Spleen (tissue), 11 donors: ENCODE data around the gene BRSK2. TPM values are rescaled to one million over a fixed set of nuclear protein-coding genes. Genes with fewer than 3 reads are reported as not detected.
"Not testable (repeated sequence)": the region's sequence is repeated elsewhere in the genome, so short reads cannot be mapped to it uniquely, and the experiment has no call there.

Experiments
- DNase-seq: peaks from one replicate; pipeline ENCODE4 v3.0.0-alpha.2; 2020
- H3K27ac ChIP-seq, 8 donors: fragments of 200-600 bp; sonication (generic) in 7 of 8; 1 replicate in 4 of 8; 2 replicates in 4 of 8; pipeline versions ENCODE4 v1.5.0 to v1.8.0; 2016 to 2021; ENCODE audit warnings: inconsistent platforms in 4 of 8, mild to moderate bottlenecking in 4 of 8, moderate library complexity in 1 of 8
- H3K27me3 ChIP-seq, 7 donors: fragments of 200-600 bp; sonication (generic) in 6 of 7; replicated peaks in 1 of 7; 1 replicate in 4 of 7; 2 replicates in 3 of 7; pipeline versions ENCODE4 v1.5.0 to v1.8.0; 2016 to 2021; ENCODE audit warnings: inconsistent platforms in 3 of 7, mild to moderate bottlenecking in 1 of 7
- H3K36me3 ChIP-seq, 6 donors: fragments of 200-600 bp; sonication (generic) in 5 of 6; 1 replicate in 4 of 6; 2 replicates in 2 of 6; pipeline versions ENCODE4 v1.5.0 to v1.8.0; 2016 to 2021; ENCODE audit warnings: inconsistent platforms in 2 of 6
- H3K4me1 ChIP-seq, 6 donors: fragments of 200-600 bp; sonication (generic) in 5 of 6; 1 replicate in 3 of 6; 2 replicates in 3 of 6; pipeline versions ENCODE4 v1.5.0 to v1.8.0; 2016 to 2021; ENCODE audit warnings: inconsistent platforms in 3 of 6
- H3K4me3 ChIP-seq, 8 donors: fragments of 200-600 bp; sonication (generic) in 7 of 8; 1 replicate in 4 of 8; 2 replicates in 4 of 8; pipeline versions ENCODE4 v1.5.0 to v1.8.0; 2016 to 2021; ENCODE audit warnings: inconsistent platforms in 4 of 8, mild to moderate bottlenecking in 4 of 8, moderate library complexity in 2 of 8
- H3K9me3 ChIP-seq, 8 donors: fragments of 200-600 bp; sonication (generic) in 7 of 8; 1 replicate in 4 of 8; 2 replicates in 4 of 8; pipeline versions ENCODE4 v1.5.0 to v1.8.0; 2016 to 2021; ENCODE audit warnings: inconsistent platforms in 4 of 8
- POLR2A ChIP-seq, 3 donors: fragments of 450-650 bp; IDR thresholded peaks; one replicate each; pipeline ENCODE4 v1.5.1; 2017; ENCODE audit warnings: antibody characterized with exemption in 3 of 3, mild to moderate bottlenecking in 1 of 3
- POLR2AphosphoS5 ChIP-seq, 3 donors: sonication (generic); formaldehyde crosslinking; IDR thresholded peaks; one replicate each; pipeline ENCODE4 v1.5.1; 2017; ENCODE audit warnings: antibody characterized with exemption in 3 of 3
- WGBS, 5 donors: extraction: QIAGEN DNeasy Blood & Tissue Kit in 3 of 5; methylation state at CpG; one replicate each; pipeline versions ENCODE4 v1.1.5 to v1.1.7; 2013 to 2018; 5-methylcytosine and 5-hydroxymethylcytosine counted together
- intact Hi-C: fragments of 100-400 bp; cut with DNase I; formaldehyde crosslinking; loops from one replicate; pipeline ENCODE4 v1.15.0; 2023; ENCODE audit warnings: low total_unique reads
- polyA plus RNA-seq, 3 donors: library from polyadenylated mRNA; stranded (reverse); fragments of 200-250 nt; gene quantifications; one replicate each; pipeline ENCODE4 v1.2.1, GENCODE V29; 2013
- total RNA-seq, 7 donors: library from RNA; depleted of rRNA in 3 of 7; stranded (reverse); fragments of >200 nt in 3 of 7; fragmentation: NEBNext Ultra II Directional in 4 of 7; extraction: Animal tissue kit (Norgen Biotek cat#: 25700) in 4 of 7; gene quantifications; one replicate each; pipeline versions ENCODE4 v1.1.0 to v1.2.1, GENCODE V29; 2016 to 2021
- TF ChIP-seq, protein P1 (sequence below), 11 experiments: fragments of 200-600 bp in 7 of 11; fragments of 450-650 bp in 4 of 11; sonication (generic) in 4 of 11; IDR thresholded peaks in 8 of 11; conservative IDR thresholded peaks in 3 of 11; 1 replicate in 7 of 11; 2 replicates in 4 of 11; pipeline versions ENCODE4 v1.4.0 to v1.8.0; 2016 to 2021; ENCODE audit warnings: antibody characterized with exemption in 11 of 11, inconsistent platforms in 4 of 11, mild to moderate bottlenecking in 1 of 11
- donor health status: healthy with polysubstance abuse.
- donor health status: DM: no; HTN: no; CAD: no; lungs with moderate emphysema.
- donor health status: DM: no; HTN: no; CAD: no.
- donor health status: Bipolar disorder and iron deficiency.
- donor health status: healthy.
- donor health status: DM: no; HTN: no; CAD: no.
- donor health status: DM: yes; HTN: yes; CAD: no.

Gene BRSK2
- total and polyA plus RNA-seq, 10 donors = 0.17 to 1.5 (median 0.42) TPM

GRCh38 chr11:1410366-1411291 is 20.9 kb downstream of the BRSK2 start:
- 69 to 81% (median 73%) methylated on average over 23 to 35 of the region's 35 CpGs for WGBS, 5 donors
- H3K36me3 ChIP-seq = no peaks in the 10 kb centered on the region
- H3K27ac ChIP-seq = no peak overlapping the region
- TF ChIP-seq, protein P1, sequence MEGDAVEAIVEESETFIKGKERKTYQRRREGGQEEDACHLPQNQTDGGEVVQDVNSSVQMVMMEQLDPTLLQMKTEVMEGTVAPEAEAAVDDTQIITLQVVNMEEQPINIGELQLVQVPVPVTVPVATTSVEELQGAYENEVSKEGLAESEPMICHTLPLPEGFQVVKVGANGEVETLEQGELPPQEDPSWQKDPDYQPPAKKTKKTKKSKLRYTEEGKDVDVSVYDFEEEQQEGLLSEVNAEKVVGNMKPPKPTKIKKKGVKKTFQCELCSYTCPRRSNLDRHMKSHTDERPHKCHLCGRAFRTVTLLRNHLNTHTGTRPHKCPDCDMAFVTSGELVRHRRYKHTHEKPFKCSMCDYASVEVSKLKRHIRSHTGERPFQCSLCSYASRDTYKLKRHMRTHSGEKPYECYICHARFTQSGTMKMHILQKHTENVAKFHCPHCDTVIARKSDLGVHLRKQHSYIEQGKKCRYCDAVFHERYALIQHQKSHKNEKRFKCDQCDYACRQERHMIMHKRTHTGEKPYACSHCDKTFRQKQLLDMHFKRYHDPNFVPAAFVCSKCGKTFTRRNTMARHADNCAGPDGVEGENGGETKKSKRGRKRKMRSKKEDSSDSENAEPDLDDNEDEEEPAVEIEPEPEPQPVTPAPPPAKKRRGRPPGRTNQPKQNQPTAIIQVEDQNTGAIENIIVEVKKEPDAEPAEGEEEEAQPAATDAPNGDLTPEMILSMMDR (IDR thresholded peaks at IDR 0.05 in 8 of 11, conservative IDR thresholded peaks at IDR 0.05 in 3 of 11) = no peak
- TF ChIP-seq POLR2AphosphoS5 (IDR thresholded peaks at IDR 0.05) (no peak), POLR2A (IDR thresholded peaks at IDR 0.05) (no peak)
- H3K4me3 ChIP-seq = no peak overlapping the region
- DNase-seq = no peak
- peaks cover 0 to 10% (median 2%) of the 10 kb centered on the region in 8 donors for H3K9me3 ChIP-seq
- no peaks in the 10 kb centered on the region for H3K4me1 ChIP-seq
- intact Hi-C loops = no loop called here
- H3K27me3 ChIP-seq = peaks cover 0 to 48% (median 0%) of the 10 kb centered on the region in 7 donors

GRCh38 chr11:1411301-1411700 is 21.6 kb downstream of the BRSK2 start:
- H3K4me3 ChIP-seq = no peak overlapping the region
- intact Hi-C loops = no loop called here
- WGBS, 5 donors = 71 to 85% (median 79%) methylated on average over 7 to 13 of the region's 13 CpGs
- peaks cover 0 to 45% (median 0%) of the 10 kb centered on the region in 7 donors for H3K27me3 ChIP-seq
- H3K27ac ChIP-seq = no peak overlapping the region
- peaks cover 0 to 16% (median 9%) of the 10 kb centered on the region in 8 donors for H3K9me3 ChIP-seq
- H3K4me1 ChIP-seq = no peaks in the 10 kb centered on the region
- no peak for TF ChIP-seq POLR2A (IDR thresholded peaks at IDR 0.05)
- TF ChIP-seq POLR2AphosphoS5 (IDR thresholded peaks at IDR 0.05) = no peak
- TF ChIP-seq, protein P1 (IDR thresholded peaks at IDR 0.05 in 8 of 11, conservative IDR thresholded peaks at IDR 0.05 in 3 of 11) = no peak
- no peak for DNase-seq
- no peaks in the 10 kb centered on the region for H3K36me3 ChIP-seq

DNA sequence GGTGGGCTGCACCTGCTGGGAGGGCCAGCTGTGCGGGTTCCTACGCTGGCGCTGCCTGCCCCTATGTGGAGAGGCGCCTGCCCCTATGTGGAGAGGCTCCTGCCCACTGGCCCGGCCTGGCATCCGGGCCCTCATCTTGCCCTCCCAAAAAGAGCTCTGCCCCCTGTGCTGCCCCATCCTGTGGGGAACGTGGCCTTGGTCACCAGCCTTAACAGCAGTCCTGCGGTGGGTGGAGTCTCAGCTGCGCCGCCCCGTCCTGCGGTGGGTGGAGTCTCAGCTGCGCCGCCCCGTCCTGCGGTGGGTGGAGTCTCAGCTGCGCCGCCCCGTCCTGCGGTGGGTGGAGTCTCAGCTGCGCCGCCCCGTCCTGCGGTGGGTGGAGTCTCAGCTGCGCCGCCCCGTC is 22.0 kb downstream of the BRSK2 start:
- intact Hi-C loops = not testable (repeated sequence)
- peaks cover 0 to 41% (median 0%) of the 10 kb centered on the region in 7 donors for H3K27me3 ChIP-seq

DNA sequence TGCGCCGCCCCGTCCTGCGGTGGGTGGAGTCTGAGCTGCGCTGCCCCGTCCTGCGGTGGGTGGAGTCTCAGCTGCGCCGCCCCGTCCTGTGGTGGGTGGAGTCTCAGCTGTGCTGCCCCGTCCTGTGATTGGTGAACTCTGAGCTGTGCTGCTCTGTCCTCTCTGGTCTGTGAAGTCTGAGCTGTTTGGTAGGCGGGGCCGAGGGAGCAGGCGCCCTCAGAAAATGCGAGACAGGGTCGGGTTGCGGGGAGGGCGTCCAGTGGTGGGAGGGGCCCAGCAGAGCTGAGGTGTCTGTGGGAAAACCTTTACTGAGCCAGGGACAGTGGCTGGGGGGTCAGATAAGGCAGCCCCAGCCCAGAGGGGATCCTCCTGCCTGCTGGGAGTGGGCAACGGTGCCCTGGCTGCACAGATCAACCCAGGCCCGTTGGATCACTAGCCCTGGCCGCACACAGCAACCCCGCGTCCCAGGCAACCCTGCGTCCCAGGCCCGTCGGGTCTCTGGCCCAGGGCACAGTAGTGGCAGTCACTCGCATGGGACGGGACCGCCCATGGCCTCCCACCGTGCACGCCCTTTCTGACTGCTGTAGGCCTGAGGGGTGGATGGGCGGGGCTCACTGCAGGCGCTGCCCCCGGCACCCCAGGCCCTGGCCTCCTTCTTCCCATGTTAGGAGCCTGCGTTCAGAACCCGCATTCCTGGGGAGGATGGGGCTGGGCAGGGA is 22.8 kb downstream of the BRSK2 start:
- Histone ChIP-seq H3K27ac (no peak overlapping the region), H3K27me3 (peaks cover 0 to 33% (median 0%) of the 10 kb centered on the region in 7 donors), H3K4me3 (no peak overlapping the region), H3K9me3 (peaks cover 0 to 29% (median 20%) of the 10 kb centered on the region in 8 donors), H3K4me1 (no peaks in the 10 kb centered on the region), H3K36me3 (no peaks in the 10 kb centered on the region)
- TF ChIP-seq POLR2A (IDR thresholded peaks at IDR 0.05) (no peak), POLR2AphosphoS5 (IDR thresholded peaks at IDR 0.05) (no peak)
- TF ChIP-seq, protein P1 (IDR thresholded peaks at IDR 0.05 in 8 of 11, conservative IDR thresholded peaks at IDR 0.05 in 3 of 11) = no peak
- 85 to 95% (median 88%) methylated on average over 11 to 30 of the region's 36 CpGs for WGBS, 5 donors
- intact Hi-C loops = no loop called here
- DNase-seq = no peak

More for the DNA sequence above, 22.0 kb downstream of the BRSK2 start:
- H3K9me3 ChIP-seq = peaks cover 0 to 21% (median 13%) of the 10 kb centered on the region in 8 donors
- H3K4me3 ChIP-seq, H3K27ac ChIP-seq, H3K36me3 ChIP-seq, DNase-seq, H3K4me1 ChIP-seq: not testable (repeated sequence)
- 86 to 100% (median 92%) methylated on average over 4 to 16 of the region's 27 CpGs for WGBS, 5 donors
